Left lung (tissue), 10 donors: ENCODE data around the gene UBE2G1. TPM values are rescaled to one million over a fixed set of nuclear protein-coding genes. Genes with fewer than 3 reads are reported as not detected.
A peak's percentile ranks its signal among the peaks of the same experiment; 100 is the strongest.
"Not testable (repeated sequence)": the region's sequence is repeated elsewhere in the genome, so short reads cannot be mapped to it uniquely, and the experiment has no call there.

Experiments used
- ATAC-seq: fragments of 200-7000 bp; cut with Tn5 transposase; one replicate; pipeline ENCODE4 v1.9.1; 2020; ENCODE audit warnings: moderate library complexity
- DNase-seq, 4 donors: peaks; one replicate each; pipeline ENCODE4 v3.0.0-alpha.2; 2013 to 2020
- H3K27ac ChIP-seq, 2 donors: fragments of 200-600 bp; sonication (generic) in 1 of 2; one replicate each; pipeline versions ENCODE4 v1.5.0 to v1.8.0; 2020 to 2021
- H3K27me3 ChIP-seq, 2 donors: fragments of 200-600 bp; sonication (generic) in 1 of 2; one replicate each; pipeline versions ENCODE4 v1.5.0 to v1.8.0; 2020 to 2021
- H3K36me3 ChIP-seq, 2 donors: fragments of 200-600 bp; sonication (generic) in 1 of 2; one replicate each; pipeline versions ENCODE4 v1.5.0 to v1.8.0; 2020 to 2021
- H3K4me1 ChIP-seq, 2 donors: fragments of 200-600 bp; one replicate each; pipeline ENCODE4 v1.8.0; 2021
- H3K4me3 ChIP-seq, 2 donors: fragments of 200-600 bp; sonication (generic) in 1 of 2; one replicate each; pipeline versions ENCODE4 v1.5.0 to v1.8.0; 2020 to 2021; ENCODE audit warnings: mild to moderate bottlenecking in 1 of 2
- H3K9me3 ChIP-seq, 2 donors: fragments of 200-600 bp; sonication (generic) in 1 of 2; one replicate each; pipeline versions ENCODE4 v1.5.0 to v1.8.0; 2020 to 2021
- CTCF ChIP-seq, 2 donors: fragments of 200-600 bp; sonication (generic) in 1 of 2; IDR thresholded peaks; one replicate each; pipeline versions ENCODE4 v1.5.0 to v1.8.0; 2021; ENCODE audit warnings: antibody characterized with exemption in 2 of 2
- intact Hi-C, 2 donors: fragments of 100-400 bp; cut with DNase I; formaldehyde crosslinking; loops; one replicate each; pipeline versions ENCODE4 v1.11.2 to v1.14.2; 2022
- polyA plus RNA-seq, 6 donors: library from polyadenylated mRNA; unstranded; fragments of 120-200 nt; gene quantifications; one replicate each; pipeline ENCODE4 v1.2.1, GENCODE V29; 2013; ENCODE audit not compliant: insufficient read length in 6 of 6
- total RNA-seq, 2 donors: library from RNA; stranded (reverse); fragmentation: NEBNext Ultra II Directional; extraction: Animal tissue kit (Norgen Biotek cat#: 25700); gene quantifications; one replicate each; pipeline ENCODE4 v1.2.1, GENCODE V29; 2021
- donor health status: DM: no; HTN: yes; CAD: no.
- donor health status: DM: no; HTN: no; CAD: no.

UBE2G1 gene
- total and polyA plus RNA-seq, 8 donors = 43.3 to 56.9 (median 48.3) TPM

DNA sequence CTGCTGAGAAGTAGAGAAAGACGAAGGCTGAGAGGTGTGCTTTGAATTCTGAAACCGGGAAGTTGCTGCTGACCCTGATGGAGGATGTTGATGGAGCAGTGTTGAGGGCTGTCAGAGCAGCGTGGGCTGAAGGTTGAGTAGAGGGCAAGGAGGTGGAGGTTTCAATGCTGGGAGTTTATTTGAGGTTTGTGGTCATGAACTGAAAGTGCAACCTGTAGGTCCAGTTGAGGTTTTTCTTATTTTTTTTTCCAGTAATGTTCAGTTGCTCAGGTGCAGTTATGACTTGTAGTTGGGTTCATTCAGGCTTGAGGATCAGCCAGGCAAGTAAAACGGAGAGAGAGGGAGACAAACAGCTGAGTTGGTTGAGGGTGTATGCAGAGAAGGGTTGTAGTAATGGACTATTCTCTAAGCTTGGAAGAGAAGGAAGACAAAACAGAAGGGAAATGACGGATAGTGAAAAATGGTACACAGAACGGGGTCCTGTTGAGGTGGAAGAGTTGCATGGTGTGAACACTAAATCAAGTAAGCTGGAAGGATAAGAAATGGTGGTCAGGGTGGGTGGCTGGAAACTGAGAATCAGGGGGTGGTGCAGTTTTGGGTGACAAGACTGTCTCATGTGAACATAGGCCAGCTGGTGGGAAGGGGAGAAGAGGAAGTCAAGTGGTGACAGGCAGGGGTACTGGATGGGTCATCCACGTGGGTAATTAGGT lies 8.7 kb upstream of the UBE2G1 start:
- peak; percentile 26 for ATAC-seq
- no peaks in the 10 kb centered on the region for H3K9me3 ChIP-seq
- H3K27ac ChIP-seq = no peak overlapping the region
- H3K27me3 ChIP-seq = no peaks in the 10 kb centered on the region
- intact Hi-C loops = no loop called here
- DNase-seq = no peak
- no peaks in the 10 kb centered on the region for H3K36me3 ChIP-seq
- no peak for TF ChIP-seq CTCF (IDR thresholded peaks at IDR 0.05)
- H3K4me3 ChIP-seq = no peak overlapping the region
- H3K4me1 ChIP-seq = no peaks in the 10 kb centered on the region

DNA sequence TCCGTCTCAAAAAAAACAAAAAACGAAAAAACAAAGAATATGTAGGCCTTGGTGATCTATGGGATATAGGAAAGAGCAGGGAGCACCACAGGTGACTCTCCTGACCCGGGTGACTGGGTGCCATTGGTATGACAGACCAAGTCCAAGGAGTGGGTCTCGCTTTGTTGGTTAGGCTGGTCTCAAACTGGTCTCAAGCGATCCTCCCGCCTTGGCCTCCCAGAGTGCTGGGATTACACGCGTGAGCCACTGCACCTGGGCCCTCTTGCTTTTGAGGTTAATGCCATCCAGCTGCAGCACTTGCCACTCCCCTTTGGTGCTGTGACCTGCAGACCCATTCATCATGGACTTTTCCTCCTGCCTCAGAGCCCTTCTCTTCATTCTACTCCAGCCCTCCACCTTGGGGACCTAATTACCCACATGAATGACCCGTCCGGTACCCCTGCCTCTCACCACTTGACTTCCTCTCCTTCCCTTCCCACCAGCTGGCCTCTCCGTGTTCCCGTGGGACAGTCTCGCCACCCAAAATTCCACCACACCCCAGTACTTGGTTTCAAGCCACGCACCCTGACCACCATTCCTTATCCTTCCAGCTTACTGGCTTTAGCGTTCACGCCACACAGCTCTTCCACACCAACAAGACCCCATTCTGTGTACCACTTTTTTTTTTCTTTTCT lies 3.2 kb upstream of the UBE2G1 start:
- Histone ChIP-seq H3K27me3 (no peaks in the 10 kb centered on the region), H3K9me3 (no peaks in the 10 kb centered on the region), H3K27ac (no peak overlapping the region), H3K4me1 (peaks cover under 1 to 10% of the 10 kb centered on the region in 2 donors), H3K4me3 (no peak overlapping the region), H3K36me3 (no peaks in the 10 kb centered on the region)
- no peak for ATAC-seq
- intact Hi-C loops = no loop called here
- no peak for DNase-seq
- no peak for TF ChIP-seq CTCF (IDR thresholded peaks at IDR 0.05)

GRCh38 chr17:4368341-4368740 lies 1.9 kb upstream of the UBE2G1 start:
- intact Hi-C loops = no loop called here
- Histone ChIP-seq H3K4me3 (no peak overlapping the region), H3K4me1 (peaks cover 4 to 22% of the 10 kb centered on the region in 2 donors), H3K36me3 (no peaks in the 10 kb centered on the region), H3K9me3 (no peaks in the 10 kb centered on the region), H3K27me3 (no peaks in the 10 kb centered on the region), H3K27ac (no peak overlapping the region)
- no peak for TF ChIP-seq CTCF (IDR thresholded peaks at IDR 0.05)
- ATAC-seq (no peak), DNase-seq (no peak)

DNA sequence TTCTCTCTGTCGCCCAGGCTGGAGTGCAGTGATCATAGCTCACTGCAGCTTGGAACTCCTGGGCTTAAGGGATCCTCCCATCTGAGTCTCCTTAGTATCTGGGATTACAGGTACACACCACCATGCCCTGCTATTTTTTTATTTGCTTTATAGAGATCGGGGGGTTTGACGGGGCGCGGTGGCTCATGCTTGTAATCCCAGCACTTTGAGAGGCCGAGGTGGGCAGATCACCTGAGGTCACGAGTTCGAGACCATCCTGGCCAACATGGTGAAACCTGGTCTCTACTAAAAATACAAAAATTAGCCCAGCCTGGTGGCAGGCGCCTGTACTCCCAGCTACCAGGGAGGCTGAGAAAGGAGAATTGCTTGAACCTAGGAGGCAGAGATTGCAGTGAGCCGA lies 702 bp upstream of the UBE2G1 start:
- H3K36me3 ChIP-seq, intact Hi-C loops, H3K9me3 ChIP-seq, DNase-seq, ATAC-seq, H3K27me3 ChIP-seq: not testable (repeated sequence)
- H3K27ac ChIP-seq = peak overlapping the region; percentile 93 to 96
- H3K4me1 ChIP-seq = peaks cover 7 to 25% of the 10 kb centered on the region in 2 donors
- peak overlapping the region in 1 of 2 donors; percentile 99 for H3K4me3 ChIP-seq

DNA sequence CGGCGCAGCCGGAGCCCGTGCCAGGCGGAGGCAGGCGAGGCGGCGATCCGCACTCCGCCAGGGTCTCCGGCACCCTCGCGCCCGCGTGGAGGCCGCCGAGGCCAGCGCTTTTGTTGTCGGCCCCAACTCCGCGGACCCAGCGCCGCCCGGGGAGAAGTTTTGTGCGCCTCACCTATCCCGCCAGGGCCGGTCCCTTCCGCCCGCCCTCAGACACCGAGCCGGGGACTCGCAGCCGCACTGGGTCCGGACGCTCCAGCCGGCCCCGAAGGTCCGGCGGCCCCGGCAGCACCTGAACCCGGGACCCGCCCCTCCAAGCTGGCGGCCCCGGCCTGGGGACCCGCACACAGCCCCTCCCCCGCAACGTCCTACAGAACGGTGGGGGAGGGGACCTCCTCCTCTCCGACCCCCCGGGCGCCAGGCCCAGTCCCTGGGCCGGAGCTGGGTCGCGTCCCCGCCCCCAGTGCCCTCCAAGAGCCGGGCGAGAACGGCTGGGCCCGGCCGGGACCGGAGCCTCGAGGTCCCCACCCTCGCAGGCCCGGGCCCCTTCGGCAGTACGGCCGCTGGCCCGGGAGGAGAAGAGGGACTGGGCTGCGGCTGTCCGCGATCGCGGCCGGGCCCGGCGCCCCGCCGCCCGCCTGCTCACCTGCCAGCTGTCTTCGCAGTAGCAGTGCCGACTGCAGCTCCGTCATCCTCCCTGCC lies 698 bp downstream of the UBE2G1 start:
- peaks cover 7 to 33% of the 10 kb centered on the region in 2 donors for H3K4me1 ChIP-seq
- DNase-seq = peak; percentile 33 to 90 (median 48)
- no peak for TF ChIP-seq CTCF (IDR thresholded peaks at IDR 0.05)
- ATAC-seq = peak; percentile 26
- H3K36me3 ChIP-seq = no peaks in the 10 kb centered on the region
- no peaks in the 10 kb centered on the region for H3K27me3 ChIP-seq
- peak overlapping the region; percentile 93 to 96 for H3K27ac ChIP-seq
- H3K9me3 ChIP-seq = no peaks in the 10 kb centered on the region
- peak overlapping the region; percentile 95 to 99 for H3K4me3 ChIP-seq
- intact Hi-C loops = no loop called here
